ENCODE results near the gene DUSP8.

Gene DUSP8, protein sequence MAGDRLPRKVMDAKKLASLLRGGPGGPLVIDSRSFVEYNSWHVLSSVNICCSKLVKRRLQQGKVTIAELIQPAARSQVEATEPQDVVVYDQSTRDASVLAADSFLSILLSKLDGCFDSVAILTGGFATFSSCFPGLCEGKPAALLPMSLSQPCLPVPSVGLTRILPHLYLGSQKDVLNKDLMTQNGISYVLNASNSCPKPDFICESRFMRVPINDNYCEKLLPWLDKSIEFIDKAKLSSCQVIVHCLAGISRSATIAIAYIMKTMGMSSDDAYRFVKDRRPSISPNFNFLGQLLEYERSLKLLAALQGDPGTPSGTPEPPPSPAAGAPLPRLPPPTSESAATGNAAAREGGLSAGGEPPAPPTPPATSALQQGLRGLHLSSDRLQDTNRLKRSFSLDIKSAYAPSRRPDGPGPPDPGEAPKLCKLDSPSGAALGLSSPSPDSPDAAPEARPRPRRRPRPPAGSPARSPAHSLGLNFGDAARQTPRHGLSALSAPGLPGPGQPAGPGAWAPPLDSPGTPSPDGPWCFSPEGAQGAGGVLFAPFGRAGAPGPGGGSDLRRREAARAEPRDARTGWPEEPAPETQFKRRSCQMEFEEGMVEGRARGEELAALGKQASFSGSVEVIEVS

DNA sequence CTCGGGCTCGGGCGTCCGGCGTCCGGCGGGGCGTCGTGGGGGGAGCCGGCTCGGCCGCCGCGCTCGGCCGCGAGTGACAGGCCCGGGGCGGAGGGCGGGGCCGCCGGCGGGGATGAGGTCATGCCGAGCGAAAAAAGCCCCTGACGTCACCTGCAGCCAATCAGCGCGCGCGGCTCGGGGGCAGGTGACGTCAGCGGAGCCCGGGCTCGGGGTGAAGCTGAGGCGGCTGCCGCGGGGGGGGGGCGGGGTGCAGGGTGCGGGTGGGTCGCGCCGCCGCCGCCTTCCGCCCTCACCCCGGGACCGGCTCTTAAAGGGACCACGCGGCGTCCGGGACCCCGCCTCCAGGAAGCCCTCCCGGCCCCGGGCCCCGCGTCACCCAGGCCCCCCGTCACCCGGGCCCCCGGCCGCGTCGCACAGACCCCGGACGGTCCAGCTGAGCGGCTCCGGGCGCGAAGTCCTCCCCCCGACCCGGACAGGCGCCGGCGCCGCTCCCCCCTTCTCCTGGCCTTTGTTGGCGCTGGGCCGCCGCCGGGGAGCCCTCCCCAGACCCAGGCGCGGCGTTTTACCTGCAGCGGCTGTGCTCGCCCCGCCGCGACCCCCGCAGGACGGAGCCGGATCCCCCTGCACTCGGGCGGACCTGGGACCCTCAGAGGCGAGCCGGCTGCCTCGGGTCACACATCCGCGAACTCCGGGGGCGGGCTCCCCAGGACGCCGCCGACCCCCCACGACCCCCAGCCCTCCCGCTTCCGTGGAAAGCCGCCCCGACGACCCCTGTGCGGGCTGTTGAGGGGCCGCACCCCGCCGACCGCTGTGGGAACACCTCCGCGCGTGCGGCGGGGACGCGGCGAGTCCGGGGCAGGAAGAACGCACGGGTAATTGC, at the start of gene DUSP8:
Gene DUSP8, minus strand, starts transcription at position 75 of the 880 bp plus-strand sequence. CDS start 6,445 bp downstream, outside the sequence.
- Histone ChIP-seq H3K36me3 (ENCODE audit: low read length) (no peaks in the 10 kb centered on the region), H3F3A (ENCODE audit: insufficient read depth) (no peaks in the 10 kb centered on the region), H3K27ac (ENCODE audit: low read depth, low read length) (no peak within 1 kb of the TSS), H3K4me2 (ENCODE audit: low read depth, low read length, poor library complexity, severe bottlenecking) (peak within 1 kb of the TSS; percentile 68), H3K9ac (ENCODE audit: low read length) (peak within 1 kb of the TSS; percentile 51), H2AFZ (ENCODE audit: low read depth, low read length, severe bottlenecking) (peak within 1 kb of the TSS; percentile 63), H3K27me3 (ENCODE audit: low read length) (no peaks in the 10 kb centered on the region), H3K4me3 (ENCODE audit: insufficient read depth, low read length, poor library complexity, severe bottlenecking) (peak within 1 kb of the TSS; percentile 53), H3K79me2 (ENCODE audit: insufficient read depth, low read length) (no peaks in the 10 kb centered on the region), H3K9me3 (ENCODE audit: insufficient read depth, low read length) (no peaks in the 10 kb centered on the region), H3K9me2 (replicated peaks; ENCODE audit: insufficient read depth, low read length) (no peaks in the 10 kb centered on the region), H4K20me1 (ENCODE audit: low read depth, low read length) (no peaks in the 10 kb centered on the region)
- no peak for TF ChIP-seq EZH2phosphoT487 (conservative IDR thresholded peaks at IDR 0.05; ENCODE audit: low read length)
- TF ChIP-seq, protein P1, sequence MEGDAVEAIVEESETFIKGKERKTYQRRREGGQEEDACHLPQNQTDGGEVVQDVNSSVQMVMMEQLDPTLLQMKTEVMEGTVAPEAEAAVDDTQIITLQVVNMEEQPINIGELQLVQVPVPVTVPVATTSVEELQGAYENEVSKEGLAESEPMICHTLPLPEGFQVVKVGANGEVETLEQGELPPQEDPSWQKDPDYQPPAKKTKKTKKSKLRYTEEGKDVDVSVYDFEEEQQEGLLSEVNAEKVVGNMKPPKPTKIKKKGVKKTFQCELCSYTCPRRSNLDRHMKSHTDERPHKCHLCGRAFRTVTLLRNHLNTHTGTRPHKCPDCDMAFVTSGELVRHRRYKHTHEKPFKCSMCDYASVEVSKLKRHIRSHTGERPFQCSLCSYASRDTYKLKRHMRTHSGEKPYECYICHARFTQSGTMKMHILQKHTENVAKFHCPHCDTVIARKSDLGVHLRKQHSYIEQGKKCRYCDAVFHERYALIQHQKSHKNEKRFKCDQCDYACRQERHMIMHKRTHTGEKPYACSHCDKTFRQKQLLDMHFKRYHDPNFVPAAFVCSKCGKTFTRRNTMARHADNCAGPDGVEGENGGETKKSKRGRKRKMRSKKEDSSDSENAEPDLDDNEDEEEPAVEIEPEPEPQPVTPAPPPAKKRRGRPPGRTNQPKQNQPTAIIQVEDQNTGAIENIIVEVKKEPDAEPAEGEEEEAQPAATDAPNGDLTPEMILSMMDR (IDR thresholded peaks at IDR 0.05; ENCODE audit: insufficient read depth, low read length, poor library complexity, severe bottlenecking): no peak

- H3K36me3 ChIP-seq (ENCODE audit: low read length): no peaks in the 10 kb centered on the region
- H3F3A ChIP-seq (ENCODE audit: insufficient read depth): no peaks in the 10 kb centered on the region
- H3K4me3 ChIP-seq (ENCODE audit: insufficient read depth, low read length, poor library complexity, severe bottlenecking): no peak overlapping the region
- no peak overlapping the region for H2AFZ ChIP-seq (ENCODE audit: low read depth, low read length, severe bottlenecking)
- TF ChIP-seq EZH2phosphoT487 (conservative IDR thresholded peaks at IDR 0.05; ENCODE audit: low read length): no peak
- TF ChIP-seq, protein P1 (IDR thresholded peaks at IDR 0.05; ENCODE audit: insufficient read depth, low read length, poor library complexity, severe bottlenecking): no peak
- H3K9me2 ChIP-seq (replicated peaks; ENCODE audit: insufficient read depth, low read length): no peaks in the 10 kb centered on the region
- no peaks in the 10 kb centered on the region for H3K79me2 ChIP-seq (ENCODE audit: insufficient read depth, low read length)
- no peaks in the 10 kb centered on the region for H3K27me3 ChIP-seq (ENCODE audit: low read length)
- H4K20me1 ChIP-seq (ENCODE audit: low read depth, low read length): no peaks in the 10 kb centered on the region; the same call in 1 of the 2 replicates
- no peaks in the 10 kb centered on the region for H3K9me3 ChIP-seq (ENCODE audit: insufficient read depth, low read length)
- H3K27ac ChIP-seq (ENCODE audit: low read depth, low read length): no peak overlapping the region
- H3K9ac ChIP-seq (ENCODE audit: low read length): no peak overlapping the region
- no peak overlapping the region for H3K4me2 ChIP-seq (ENCODE audit: low read depth, low read length, poor library complexity, severe bottlenecking)
Measured at GRCh38 chr11:1619449-1619848, 47.4 kb upstream of the DUSP8 start.

GRCh38 chr11:1618231-1618630, 46.2 kb upstream of the DUSP8 start:
- Histone ChIP-seq H2AFZ (ENCODE audit: low read depth, low read length, severe bottlenecking) (no peak overlapping the region), H3K4me3 (ENCODE audit: insufficient read depth, low read length, poor library complexity, severe bottlenecking) (no peak overlapping the region), H3K9me2 (replicated peaks; ENCODE audit: insufficient read depth, low read length) (no peaks in the 10 kb centered on the region), H3K4me2 (ENCODE audit: low read depth, low read length, poor library complexity, severe bottlenecking) (no peak overlapping the region), H4K20me1 (ENCODE audit: low read depth, low read length) (no peaks in the 10 kb centered on the region; the same call in 1 of the 2 replicates), H3K79me2 (ENCODE audit: insufficient read depth, low read length) (no peaks in the 10 kb centered on the region), H3K27ac (ENCODE audit: low read depth, low read length) (no peak overlapping the region), H3K36me3 (ENCODE audit: low read length) (no peaks in the 10 kb centered on the region), H3K27me3 (ENCODE audit: low read length) (no peaks in the 10 kb centered on the region), H3K9me3 (ENCODE audit: insufficient read depth, low read length) (no peaks in the 10 kb centered on the region), H3F3A (ENCODE audit: insufficient read depth) (no peaks in the 10 kb centered on the region), H3K9ac (ENCODE audit: low read length) (no peak overlapping the region)
- TF ChIP-seq, protein P1 (IDR thresholded peaks at IDR 0.05; ENCODE audit: insufficient read depth, low read length, poor library complexity, severe bottlenecking): no peak

All from SU-DHL-6 (cell line).